ENCODE results near the gene NCCRP1. TPM values are rescaled to one million over a fixed set of nuclear protein-coding genes. Genes with fewer than 3 reads are reported as not detected.

Gene NCCRP1
- total RNA-seq, 4 donors from 2014 or later, result 208 to 737 (median 262) TPM

DNA sequence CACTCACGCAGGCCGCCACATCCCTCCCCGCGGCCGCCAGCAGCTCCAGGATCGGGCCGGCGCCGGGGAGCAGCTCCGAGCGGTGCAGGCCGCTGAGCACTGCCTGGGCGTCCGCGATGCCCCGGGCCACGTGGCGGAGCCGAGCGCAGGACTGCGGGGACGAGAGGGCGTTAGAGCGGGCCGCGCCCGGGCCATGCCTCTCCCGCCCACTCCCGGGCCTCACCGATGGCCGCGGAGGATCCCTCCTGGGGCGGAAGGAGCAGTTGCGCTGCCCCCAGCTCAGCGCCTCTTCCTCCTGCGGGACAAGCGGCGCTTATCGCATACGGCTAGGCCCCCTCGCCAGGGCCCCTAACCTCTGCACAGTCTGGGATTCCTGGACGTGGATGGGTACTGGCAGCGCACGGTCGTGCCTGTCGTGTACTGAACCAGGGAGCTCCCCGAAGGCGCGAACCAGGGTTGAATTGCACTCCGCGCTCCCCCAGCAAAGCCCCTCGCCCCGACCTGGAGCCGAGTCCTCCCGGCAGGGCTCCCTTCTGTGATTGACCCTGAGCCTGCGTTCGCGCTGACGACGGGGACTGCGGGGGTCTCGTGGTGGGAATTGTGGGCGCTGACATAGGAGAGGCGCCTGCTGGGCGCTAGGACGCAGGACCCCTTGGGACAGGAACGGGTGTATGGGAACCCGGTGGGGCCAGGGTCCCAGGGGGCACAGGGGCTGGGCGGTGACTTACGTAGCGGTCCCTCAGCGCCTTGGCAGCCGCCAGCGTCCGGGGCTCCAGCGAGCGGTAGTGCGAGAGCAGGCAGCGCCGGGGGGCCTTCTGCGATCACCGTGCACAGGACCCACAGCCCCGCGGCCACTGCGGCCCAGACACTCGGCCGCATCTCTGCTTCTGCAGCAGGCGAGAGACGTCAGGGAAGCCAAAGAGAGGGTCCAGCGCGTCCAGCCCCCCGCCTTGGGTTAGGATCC, 51.2 kb downstream of the NCCRP1 start:
- intact Hi-C loops (cut with DNase I), result no loop called here
- peaks cover 3 to 13% (median 11%) of the 10 kb centered on the region in 3 donors for H3K4me1 ChIP-seq
- H3K36me3 ChIP-seq, result no peaks in the 10 kb centered on the region
- H3K4me3 ChIP-seq, result peak overlapping the region in 3 of 4 donors; percentile 1 to 52 (median 20)
- no peak for DNase-seq
- no peaks in the 10 kb centered on the region for H3K9me3 ChIP-seq
- WGBS, 2 donors, result 45 to 67% methylated on average over 3 to 22 of the region's 92 CpGs
- TF ChIP-seq POLR2A (IDR thresholded peaks at IDR 0.05), result no peak
- TF ChIP-seq, protein P1, sequence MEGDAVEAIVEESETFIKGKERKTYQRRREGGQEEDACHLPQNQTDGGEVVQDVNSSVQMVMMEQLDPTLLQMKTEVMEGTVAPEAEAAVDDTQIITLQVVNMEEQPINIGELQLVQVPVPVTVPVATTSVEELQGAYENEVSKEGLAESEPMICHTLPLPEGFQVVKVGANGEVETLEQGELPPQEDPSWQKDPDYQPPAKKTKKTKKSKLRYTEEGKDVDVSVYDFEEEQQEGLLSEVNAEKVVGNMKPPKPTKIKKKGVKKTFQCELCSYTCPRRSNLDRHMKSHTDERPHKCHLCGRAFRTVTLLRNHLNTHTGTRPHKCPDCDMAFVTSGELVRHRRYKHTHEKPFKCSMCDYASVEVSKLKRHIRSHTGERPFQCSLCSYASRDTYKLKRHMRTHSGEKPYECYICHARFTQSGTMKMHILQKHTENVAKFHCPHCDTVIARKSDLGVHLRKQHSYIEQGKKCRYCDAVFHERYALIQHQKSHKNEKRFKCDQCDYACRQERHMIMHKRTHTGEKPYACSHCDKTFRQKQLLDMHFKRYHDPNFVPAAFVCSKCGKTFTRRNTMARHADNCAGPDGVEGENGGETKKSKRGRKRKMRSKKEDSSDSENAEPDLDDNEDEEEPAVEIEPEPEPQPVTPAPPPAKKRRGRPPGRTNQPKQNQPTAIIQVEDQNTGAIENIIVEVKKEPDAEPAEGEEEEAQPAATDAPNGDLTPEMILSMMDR (IDR thresholded peaks at IDR 0.05), result no peak
- no peak overlapping the region for H3K27ac ChIP-seq
- H3K27me3 ChIP-seq, result peaks cover 8 to 63% (median 13%) of the 10 kb centered on the region in 4 donors

DNA sequence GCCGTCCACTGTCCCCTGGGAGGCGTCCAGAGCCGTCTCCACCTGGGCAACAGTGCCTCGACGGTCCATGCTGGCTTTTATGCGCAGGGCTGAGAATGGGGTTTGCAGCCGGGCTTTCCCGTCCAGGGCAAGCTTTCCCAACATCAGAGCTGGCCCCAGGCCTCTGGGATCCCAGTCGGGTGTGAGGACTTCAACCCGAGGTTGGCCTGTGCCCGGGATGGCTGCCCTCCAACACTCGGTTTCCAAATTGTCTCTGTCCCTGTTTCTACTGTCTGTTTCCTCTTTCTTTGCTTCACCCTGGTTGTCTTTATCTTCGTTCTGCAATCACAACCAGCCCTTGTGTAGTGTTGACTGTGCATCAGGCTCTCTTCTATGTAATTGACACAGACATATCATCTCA, 52.0 kb downstream of the NCCRP1 start, which contains the start of gene IFNL4:
TSS of gene IFNL4 (minus strand) at position 51 of the 400 bp plus-strand sequence.
- peak within 1 kb of the TSS in 3 of 4 donors; percentile 1 to 52 (median 20) for H3K4me3 ChIP-seq
- WGBS, 2 donors, result 72 to 82% methylated on average over 5 to 9 of the region's 13 CpGs
- no peak for DNase-seq
- H3K36me3 ChIP-seq, result no peaks in the 10 kb centered on the region
- intact Hi-C loops (cut with DNase I), result no loop called here
- peaks cover 3 to 13% (median 11%) of the 10 kb centered on the region in 3 donors for H3K4me1 ChIP-seq
- TF ChIP-seq, protein P1 (IDR thresholded peaks at IDR 0.05), result no peak
- TF ChIP-seq POLR2A (IDR thresholded peaks at IDR 0.05), result no peak
- H3K9me3 ChIP-seq, result no peaks in the 10 kb centered on the region
- no peak within 1 kb of the TSS for H3K27ac ChIP-seq
- peaks cover 8 to 56% (median 13%) of the 10 kb centered on the region in 4 donors for H3K27me3 ChIP-seq

DNA sequence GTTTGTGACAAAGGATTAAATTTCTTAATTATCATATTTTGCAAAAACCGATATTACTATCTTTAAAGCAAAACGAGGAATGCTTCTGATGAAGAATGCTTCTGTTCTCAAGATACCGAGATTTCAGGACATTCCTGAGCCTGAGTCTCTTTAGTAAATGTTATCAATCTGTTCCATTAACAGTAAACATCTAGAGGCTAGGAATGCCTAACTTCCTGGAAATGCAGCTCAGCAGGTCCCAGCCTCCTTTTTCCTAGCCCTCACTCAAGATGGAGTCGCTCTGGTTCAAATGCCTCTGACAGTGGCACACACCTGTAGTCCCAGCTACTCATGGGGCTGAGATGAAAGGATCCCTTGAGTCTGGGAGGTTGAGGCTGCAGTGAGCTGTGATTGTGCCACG, 54.3 kb downstream of the NCCRP1 start:
- Histone ChIP-seq H3K27ac (no peak overlapping the region), H3K9me3 (no peaks in the 10 kb centered on the region), H3K27me3 (peaks cover 8 to 57% (median 13%) of the 10 kb centered on the region in 4 donors), H3K4me3 (no peak overlapping the region), H3K4me1 (peaks cover 3 to 13% (median 11%) of the 10 kb centered on the region in 3 donors), H3K36me3 (no peaks in the 10 kb centered on the region)
- intact Hi-C loops (cut with DNase I), result no loop called here
- TF ChIP-seq, protein P1 (IDR thresholded peaks at IDR 0.05), result no peak
- no peak for TF ChIP-seq POLR2A (IDR thresholded peaks at IDR 0.05)
- DNase-seq, result no peak
- WGBS, 2 donors, result 72 to 92% methylated on average over 4 to 5 of the region's 5 CpGs

Other genes starting within 250 kb of the NCCRP1 start
- gene FBXO17, start 221.2 kb upstream of the NCCRP1 start, total RNA-seq, result 10 to 100 TPM in 1 of 4 donors, 1 to 10 TPM in 3; 3.9 to 18.3 (median 8.8) TPM
- gene FBXO27, start 164.4 kb upstream of the NCCRP1 start, total RNA-seq, result 10 to 100 TPM in 2 of 4 donors, 1 to 10 TPM in 2; 5.7 to 14.0 (median 8.3) TPM
- gene ACP7, start 112.6 kb upstream of the NCCRP1 start, total RNA-seq, result under 1 TPM in 3 of 4 donors, not detected in 1; 0.19 to 0.57 (median 0.40) TPM
- 10 to 100 TPM; 12.2 to 40.1 (median 18.3) TPM for gene PAK4, start 71.2 kb upstream of the NCCRP1 start, total RNA-seq
- gene SYCN, start 7.3 kb downstream of the NCCRP1 start, total RNA-seq, result not detected
- not detected for gene IFNL3, start 48.0 kb downstream of the NCCRP1 start, total RNA-seq
- not detected for gene IFNL4, start 51.9 kb downstream of the NCCRP1 start, total RNA-seq
- gene IFNL2, start 71.4 kb downstream of the NCCRP1 start, total RNA-seq, result not detected
- gene IFNL1, start 99.4 kb downstream of the NCCRP1 start, total RNA-seq, result not detected
- 1 to 10 TPM in 1 of 4 donors, under 1 TPM in 3; 0.35 to 1.3 (median 0.67) TPM for gene LRFN1, start 123.9 kb downstream of the NCCRP1 start, total RNA-seq
- 10 to 100 TPM in 1 of 4 donors, 1 to 10 TPM in 3; 1.9 to 15.8 (median 4.5) TPM for gene GMFG, start 139.1 kb downstream of the NCCRP1 start, total RNA-seq
- gene SAMD4B, start 145.5 kb downstream of the NCCRP1 start, total RNA-seq, result 100 to 1,000 TPM in 1 of 4 donors, 10 to 100 TPM in 3; 49.1 to 131 (median 75.2) TPM
- gene PAF1, start 194.1 kb downstream of the NCCRP1 start, total RNA-seq, result 10 to 100 TPM; 35.4 to 53.6 (median 38.1) TPM
- 10 to 100 TPM; 11.8 to 20.1 (median 16.5) TPM for gene MED29, start 194.4 kb downstream of the NCCRP1 start, total RNA-seq
- 100 to 1,000 TPM in 3 of 4 donors, 10 to 100 TPM in 1; 72.1 to 230 (median 121) TPM for gene ZFP36, start 209.9 kb downstream of the NCCRP1 start, total RNA-seq
- 1 to 10 TPM; 4.8 to 9.3 (median 7.6) TPM for gene PLEKHG2, start 215.7 kb downstream of the NCCRP1 start, total RNA-seq
- 1,000 to 10,000 TPM in 3 of 4 donors, 100 to 1,000 TPM in 1; 509 to 2,477 (median 1,257) TPM for gene RPS16, start 239.0 kb downstream of the NCCRP1 start, total RNA-seq
- 10 to 100 TPM; 39.5 to 80.3 (median 67.7) TPM for gene SUPT5H, start 248.6 kb downstream of the NCCRP1 start, total RNA-seq